ENCODE data around the gene GLRX5. TPM values are rescaled to one million over a fixed set of nuclear protein-coding genes. Genes with fewer than 3 reads are reported as not detected.

GLRX5 gene
- total RNA-seq, 1 experiment from 2014 or later: 62.2 TPM

DNA sequence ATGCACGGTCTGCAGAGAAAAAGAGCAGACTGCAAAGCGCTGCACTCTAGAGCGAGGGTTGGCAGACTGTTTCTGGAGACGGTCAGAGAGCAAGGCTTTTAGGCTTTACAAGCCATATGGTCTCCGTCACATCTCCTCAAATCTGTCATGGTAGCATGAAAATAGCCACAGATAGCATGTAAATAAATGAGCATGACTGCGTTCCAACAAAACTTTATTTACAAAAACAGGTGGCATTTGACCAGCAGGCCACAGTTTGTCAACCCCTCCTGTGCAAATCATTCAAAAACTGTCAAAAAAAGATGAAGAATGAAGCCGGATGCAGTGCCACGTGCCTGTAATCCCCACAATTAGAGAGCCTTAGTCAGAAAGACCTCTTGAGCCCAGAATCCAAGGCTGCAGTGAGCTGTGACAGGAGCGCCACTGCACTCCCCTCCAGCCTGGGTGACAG is 37.3 kb upstream of the GLRX5 start:
- no peak overlapping the region for H3K23ac ChIP-seq (ENCODE audit: insufficient read length, low read depth, low read length)
- no peak overlapping the region for H2BK20ac ChIP-seq (ENCODE audit: low read depth, low read length, poor library complexity, severe bottlenecking)
- H4K20me1 ChIP-seq (ENCODE audit: control insufficient read depth, insufficient read depth, insufficient read length): peaks cover 2% of the 10 kb centered on the region
- H4K8ac ChIP-seq (replicated peaks; ENCODE audit: insufficient read length, low read depth, low read length): no peak overlapping the region
- Mint-ChIP-seq H3K9me3 (no peaks in the 10 kb centered on the region), H3K4me1 (peaks cover 5 to 9% of the 10 kb centered on the region in 2 experiments), H3K4me3 (no peak overlapping the region), H3K27me3 (ENCODE audit: low read depth) (peaks cover 12% of the 10 kb centered on the region), H3K36me3 (ENCODE audit: insufficient read depth in 1 of 3, low read depth in 3 of 3) (no peaks in the 10 kb centered on the region), H3K27ac (no peak overlapping the region)
- H3T11ph ChIP-seq (ENCODE audit: low read length): no peak overlapping the region
- no peak overlapping the region for H3K27ac ChIP-seq (ENCODE audit: insufficient read length, low read depth, low read length)
- no peak overlapping the region for H3K18ac ChIP-seq (ENCODE audit: insufficient read length, low read depth, low read length)
- no peaks in the 10 kb centered on the region for H3K4me1 ChIP-seq (ENCODE audit: insufficient read depth, low read length)
- H3K9ac ChIP-seq (ENCODE audit: extremely low read depth, insufficient read length, low read length): no peak overlapping the region
- H3K79me2 ChIP-seq (ENCODE audit: insufficient read depth, low read length): no peaks in the 10 kb centered on the region
- no peaks in the 10 kb centered on the region for H3K9me3 ChIP-seq (ENCODE audit: control insufficient read depth, low read depth, low read length)
- no peak overlapping the region for H4K5ac ChIP-seq (ENCODE audit: insufficient read length, low read depth, low read length)
- no peak overlapping the region for H3K14ac ChIP-seq (ENCODE audit: insufficient read depth, low read length)
- H3K56ac ChIP-seq (ENCODE audit: insufficient read length, low read depth, low read length): no peak overlapping the region
- H2BK120ac ChIP-seq (ENCODE audit: low read depth, low read length, poor library complexity, severe bottlenecking): no peak overlapping the region
- H3K23me2 ChIP-seq (ENCODE audit: insufficient read length, low read depth, low read length, poor library complexity, severe bottlenecking): no peaks in the 10 kb centered on the region
- DNase-seq: no peak
- no peak overlapping the region for H4K91ac ChIP-seq (ENCODE audit: insufficient read length, low read depth, low read length)
- TF ChIP-seq, protein P1, sequence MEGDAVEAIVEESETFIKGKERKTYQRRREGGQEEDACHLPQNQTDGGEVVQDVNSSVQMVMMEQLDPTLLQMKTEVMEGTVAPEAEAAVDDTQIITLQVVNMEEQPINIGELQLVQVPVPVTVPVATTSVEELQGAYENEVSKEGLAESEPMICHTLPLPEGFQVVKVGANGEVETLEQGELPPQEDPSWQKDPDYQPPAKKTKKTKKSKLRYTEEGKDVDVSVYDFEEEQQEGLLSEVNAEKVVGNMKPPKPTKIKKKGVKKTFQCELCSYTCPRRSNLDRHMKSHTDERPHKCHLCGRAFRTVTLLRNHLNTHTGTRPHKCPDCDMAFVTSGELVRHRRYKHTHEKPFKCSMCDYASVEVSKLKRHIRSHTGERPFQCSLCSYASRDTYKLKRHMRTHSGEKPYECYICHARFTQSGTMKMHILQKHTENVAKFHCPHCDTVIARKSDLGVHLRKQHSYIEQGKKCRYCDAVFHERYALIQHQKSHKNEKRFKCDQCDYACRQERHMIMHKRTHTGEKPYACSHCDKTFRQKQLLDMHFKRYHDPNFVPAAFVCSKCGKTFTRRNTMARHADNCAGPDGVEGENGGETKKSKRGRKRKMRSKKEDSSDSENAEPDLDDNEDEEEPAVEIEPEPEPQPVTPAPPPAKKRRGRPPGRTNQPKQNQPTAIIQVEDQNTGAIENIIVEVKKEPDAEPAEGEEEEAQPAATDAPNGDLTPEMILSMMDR (conservative IDR thresholded peaks at IDR 0.05): no peak
- H2BK12ac ChIP-seq (ENCODE audit: insufficient read length, low read depth, low read length): no peak overlapping the region
- no peaks in the 10 kb centered on the region for H3K79me1 ChIP-seq (ENCODE audit: insufficient read depth, low read depth, low read length, poor library complexity, severe bottlenecking)
- H3K4me2 ChIP-seq (ENCODE audit: insufficient read depth, insufficient read length, low read length): no peak overlapping the region
- no CpG with 5 or more reads among the region's 9 CpGs for WGBS (ENCODE audit: extremely low coverage, insufficient read length, low lambda C conversion rate)
- H2BK15ac ChIP-seq (ENCODE audit: low read depth, low read length): no peak overlapping the region
- no peak overlapping the region for H3K4ac ChIP-seq (ENCODE audit: low read depth, low read length)
- no peak overlapping the region for H2BK5ac ChIP-seq (ENCODE audit: insufficient read length, low read length)
- no peaks in the 10 kb centered on the region for H3K27me3 ChIP-seq (ENCODE audit: insufficient read depth, low read length)
- no peak overlapping the region for H2AK5ac ChIP-seq (ENCODE audit: insufficient read length, low read length)
- H2AFZ ChIP-seq (ENCODE audit: low read length): no peak overlapping the region
